GM21619 (cell line): ENCODE results near the gene UVSSA.

Experiments used
- ATAC-seq: cut with Tn5 transposase; IDR thresholded peaks from one replicate; pipeline ENCODE4 v1.9.1; 2021; ENCODE audit not compliant: unreplicated experiment

Gene UVSSA

DNA sequence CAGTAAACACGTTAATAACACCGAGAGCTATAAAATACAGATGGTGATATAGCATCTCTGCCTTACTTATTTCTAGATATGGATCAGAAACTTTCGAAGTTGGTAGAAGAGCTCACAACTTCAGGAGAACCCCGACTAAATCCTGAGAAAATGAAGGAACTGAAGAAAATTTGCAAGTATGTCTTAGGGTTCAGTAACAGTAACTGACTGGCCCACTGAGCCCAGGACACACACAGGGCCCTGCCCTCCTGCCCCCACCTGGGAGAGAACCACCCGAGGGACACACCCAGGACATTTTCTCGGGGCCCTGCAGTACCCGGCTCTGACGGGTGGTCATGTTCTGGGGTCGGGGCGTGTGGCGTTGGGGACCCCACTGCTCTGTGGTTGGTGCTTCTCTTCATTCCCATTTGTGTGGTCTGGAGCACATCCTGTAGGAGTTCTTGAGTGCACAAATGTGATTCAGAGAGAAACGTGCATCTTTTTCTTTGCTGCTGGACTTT, 1.1 kb downstream of the UVSSA start:
- no peak for ATAC-seq

- no peak for ATAC-seq
These were observed 1.7 kb downstream of the UVSSA start for GRCh38 chr4:1348746-1349145.

GRCh38 chr4:1349359-1350168, 2.6 kb downstream of the UVSSA start:
- ATAC-seq, result no peak

GRCh38 chr4:1350169-1350520, 3.1 kb downstream of the UVSSA start:
- no peak for ATAC-seq

DNA sequence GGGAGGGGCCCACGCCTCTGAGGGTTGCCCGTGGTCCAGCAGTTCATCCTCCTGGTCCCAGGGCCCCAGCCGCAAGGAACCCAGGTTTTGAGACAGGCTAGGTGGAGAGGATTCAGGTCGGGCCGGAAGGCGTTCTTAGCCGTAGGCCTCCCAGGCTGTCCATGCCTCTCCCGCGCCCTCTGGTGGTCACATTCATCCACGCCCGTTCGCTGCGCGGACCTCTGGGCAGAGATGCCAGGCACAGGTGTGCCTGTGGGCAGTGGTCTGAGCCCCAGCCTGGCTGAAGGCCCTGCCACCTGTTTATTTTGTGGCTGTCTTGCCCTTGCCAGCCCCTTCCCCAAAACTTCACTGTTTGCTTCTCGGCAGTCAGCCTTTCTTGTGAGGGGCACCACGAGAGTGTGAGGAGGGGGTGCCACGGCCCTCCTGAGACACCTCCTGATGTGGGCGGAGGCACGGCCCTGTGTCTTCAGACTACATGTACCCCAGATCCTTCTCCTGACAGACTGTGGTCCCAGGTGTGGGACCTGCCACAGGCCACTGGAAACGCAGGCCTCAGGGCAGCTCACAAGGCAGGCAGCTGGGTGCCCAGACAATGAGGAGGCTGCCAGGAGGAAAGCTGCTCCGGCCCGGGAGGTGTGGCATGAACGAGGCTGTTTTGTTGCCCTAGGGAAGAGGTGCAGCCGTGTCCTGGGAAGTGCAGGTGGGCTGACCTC, 5.0 kb downstream of the UVSSA start:
- no peak for ATAC-seq

DNA sequence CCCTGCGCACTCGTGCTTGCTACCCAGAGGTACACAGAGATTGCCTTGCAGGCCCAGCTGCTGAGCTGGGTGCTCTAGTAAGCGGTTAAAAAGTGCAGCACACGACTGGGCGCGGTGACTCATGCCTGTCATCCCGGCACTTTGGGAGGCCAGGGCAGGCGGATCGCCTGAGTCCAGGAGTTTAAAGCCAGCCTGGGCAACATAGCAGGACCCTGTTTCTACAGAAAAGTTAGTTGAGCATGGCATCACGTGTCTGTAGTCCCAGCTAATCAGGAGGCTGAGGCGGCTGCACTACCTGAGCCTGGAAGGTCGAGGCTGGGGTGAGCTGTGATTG, 5.5 kb downstream of the UVSSA start:
- no peak for ATAC-seq

DNA sequence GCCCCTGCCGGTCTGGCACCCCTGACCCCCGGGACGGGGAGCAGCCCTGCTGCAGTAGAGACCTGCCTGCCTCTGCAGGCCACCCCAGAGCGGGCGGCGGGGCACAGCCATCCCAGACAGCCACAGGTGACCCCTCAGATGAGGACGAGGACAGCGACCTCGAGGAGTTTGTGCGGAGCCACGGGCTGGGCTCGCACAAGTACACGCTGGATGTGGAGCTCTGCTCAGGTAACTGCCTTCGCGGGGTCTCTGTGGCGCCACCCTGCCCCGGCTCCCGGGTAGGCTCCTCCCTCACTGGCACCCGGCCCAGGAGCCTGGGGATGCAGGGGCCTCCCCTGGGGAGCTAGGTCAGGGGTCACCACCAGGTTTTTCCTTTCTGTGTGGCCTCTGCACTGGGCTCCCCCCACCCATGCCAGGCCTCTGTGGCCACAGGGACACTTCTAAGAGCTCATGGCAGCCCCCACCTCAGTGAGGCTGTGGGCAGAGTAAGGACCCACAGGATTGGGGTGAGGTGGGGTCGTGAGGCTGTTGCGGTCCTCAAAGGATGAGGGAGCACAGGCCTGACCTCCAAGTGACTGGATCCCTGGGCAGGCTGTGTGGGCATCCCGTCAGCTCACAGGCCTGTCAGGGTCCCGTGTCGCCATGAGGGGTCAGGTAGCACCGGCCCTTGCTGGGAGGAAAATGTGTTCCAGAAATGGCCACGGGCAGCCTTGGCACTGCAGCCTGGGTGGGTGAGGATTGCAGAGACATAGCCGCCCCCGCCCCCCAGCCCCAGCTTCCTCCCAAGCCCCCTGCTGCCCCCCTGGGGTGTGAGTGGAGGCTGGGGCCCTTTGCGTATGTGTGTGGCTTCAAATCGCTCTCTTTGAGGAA, 6.4 kb downstream of the UVSSA start:
- no peak for ATAC-seq

- ATAC-seq, result no peak
These were observed 7.4 kb downstream of the UVSSA start for GRCh38 chr4:1354136-1354982.

GRCh38 chr4:1354983-1355275, 7.9 kb downstream of the UVSSA start:
- ATAC-seq, result no peak

DNA sequence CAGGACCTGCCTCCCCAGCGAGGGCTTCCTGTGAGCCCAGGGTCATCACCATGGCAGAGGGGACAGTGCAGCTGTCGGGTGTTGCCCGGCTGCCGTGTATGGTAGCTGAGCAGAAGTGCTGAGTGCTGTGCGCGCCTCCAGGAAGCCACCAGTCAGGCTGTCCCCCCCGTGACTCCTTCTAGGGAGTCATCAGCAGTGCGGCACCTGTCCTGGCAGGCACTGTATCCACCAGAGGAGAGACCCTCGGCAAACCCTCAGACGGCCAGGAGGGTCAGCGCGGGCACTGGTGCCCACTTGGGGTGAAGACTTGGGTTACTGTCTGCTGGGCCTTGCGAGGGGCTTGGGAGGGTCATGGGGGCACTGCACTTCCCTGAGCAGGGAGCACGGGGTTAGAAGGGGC, 8.4 kb downstream of the UVSSA start:
- no peak for ATAC-seq

DNA sequence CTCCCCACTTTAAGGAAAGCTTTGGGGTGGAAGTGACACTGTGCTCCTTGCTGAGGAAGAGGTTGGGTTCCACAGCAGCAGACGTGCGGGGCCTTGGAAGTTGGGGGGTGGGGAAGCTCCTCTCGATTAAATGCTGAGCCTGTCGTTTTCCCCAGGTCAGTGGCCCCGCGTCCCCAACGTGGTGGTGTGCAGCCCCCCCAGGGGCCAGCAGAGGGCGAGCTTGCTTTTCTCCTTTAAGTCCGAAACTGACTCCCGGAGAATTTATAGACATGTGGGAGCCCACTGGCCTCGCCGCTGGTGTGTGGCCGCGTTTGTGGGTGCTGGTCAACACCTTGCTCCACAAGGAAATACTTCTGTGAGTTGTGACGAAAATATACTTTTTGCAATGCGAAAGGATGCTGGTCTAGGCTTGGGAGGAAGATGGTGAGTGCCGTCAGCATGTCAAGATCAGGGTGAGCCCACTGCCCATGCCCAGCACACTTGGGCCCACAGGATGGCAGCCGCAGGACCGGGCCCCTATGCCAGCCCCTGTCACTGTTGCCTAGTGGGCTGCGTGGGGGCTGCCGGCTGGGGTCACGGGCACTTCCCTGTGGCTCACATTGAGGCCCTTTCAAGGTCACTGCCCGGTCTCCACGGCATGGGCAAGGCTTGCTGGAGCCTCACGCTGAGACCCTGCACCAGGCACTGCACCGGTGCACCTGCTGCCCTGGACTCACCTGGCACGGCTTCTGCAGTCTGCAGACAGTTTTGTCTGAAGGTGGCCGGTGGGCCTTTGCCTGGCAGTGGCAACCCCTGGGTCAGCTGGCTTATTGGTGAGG, 9.4 kb downstream of the UVSSA start:
- ATAC-seq, result no peak

GRCh38 chr4:1357356-1358248, 10.6 kb downstream of the UVSSA start:
- ATAC-seq, result no peak

GRCh38 chr4:1358421-1359143, 11.6 kb downstream of the UVSSA start:
- no peak for ATAC-seq

DNA sequence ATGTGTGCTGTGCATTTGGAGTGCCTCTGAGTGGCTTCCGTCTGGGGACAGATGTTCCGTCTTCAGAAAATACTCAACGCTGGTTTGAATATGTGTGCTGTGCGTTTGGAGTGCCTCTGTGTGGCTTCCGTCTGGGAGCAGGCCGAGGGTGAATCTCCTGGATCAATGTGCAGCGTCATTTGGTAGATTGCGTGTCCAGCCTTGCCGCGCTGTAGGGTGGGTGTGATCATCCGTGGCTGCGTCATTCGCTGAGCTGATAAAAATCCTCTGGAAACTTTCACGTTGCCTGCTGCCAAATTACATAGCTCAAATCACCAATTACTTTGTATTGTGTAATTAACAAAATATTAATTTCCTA, 12.1 kb downstream of the UVSSA start:
- ATAC-seq, result no peak

GRCh38 chr4:1359976-1360375, 13.0 kb downstream of the UVSSA start:
- ATAC-seq, result no peak

DNA sequence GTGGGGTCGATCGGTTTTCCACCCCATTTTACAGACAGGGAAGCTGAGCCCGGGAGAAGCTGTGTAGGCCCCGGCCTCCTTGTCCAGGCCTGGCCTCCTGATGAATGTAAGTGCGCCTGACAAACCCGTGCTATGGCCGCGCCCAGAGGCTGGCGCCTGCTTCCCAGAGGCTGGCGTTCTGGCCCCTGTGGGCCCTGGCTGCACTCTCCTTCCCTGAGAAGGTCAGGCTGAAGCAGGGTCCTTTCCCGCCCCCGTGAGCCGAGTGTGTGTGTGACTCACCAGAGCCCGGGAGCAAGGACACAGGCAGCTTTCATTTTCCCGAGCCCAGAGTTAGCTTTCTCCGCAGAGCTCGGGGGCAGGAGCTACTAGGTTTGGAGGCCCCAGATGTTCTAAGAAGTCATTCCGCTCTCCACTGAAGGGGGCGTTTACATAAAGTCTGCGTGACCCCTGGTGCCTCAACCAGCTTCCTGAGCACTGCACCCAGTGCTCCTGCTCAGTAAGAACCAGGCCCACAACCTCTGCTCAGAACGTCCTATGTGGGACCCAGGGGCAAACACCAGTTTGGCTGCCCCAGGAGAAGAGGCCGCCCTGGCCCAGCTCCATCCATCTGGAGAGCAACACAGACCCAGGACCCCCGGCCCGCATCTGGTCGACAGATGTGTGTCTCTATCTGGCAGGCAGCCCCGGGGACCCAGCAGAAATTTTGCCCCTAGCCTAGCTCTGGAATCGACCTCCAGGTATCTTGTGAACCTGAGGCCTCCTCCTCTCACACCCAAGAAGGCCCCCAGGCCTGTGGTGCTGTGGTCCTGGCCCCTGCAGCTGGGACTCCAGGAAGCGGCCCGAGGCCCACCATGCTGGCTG, 13.6 kb downstream of the UVSSA start:
- no peak for ATAC-seq

- ATAC-seq, result no peak
These were observed 14.4 kb downstream of the UVSSA start for GRCh38 chr4:1361431-1361830.

DNA sequence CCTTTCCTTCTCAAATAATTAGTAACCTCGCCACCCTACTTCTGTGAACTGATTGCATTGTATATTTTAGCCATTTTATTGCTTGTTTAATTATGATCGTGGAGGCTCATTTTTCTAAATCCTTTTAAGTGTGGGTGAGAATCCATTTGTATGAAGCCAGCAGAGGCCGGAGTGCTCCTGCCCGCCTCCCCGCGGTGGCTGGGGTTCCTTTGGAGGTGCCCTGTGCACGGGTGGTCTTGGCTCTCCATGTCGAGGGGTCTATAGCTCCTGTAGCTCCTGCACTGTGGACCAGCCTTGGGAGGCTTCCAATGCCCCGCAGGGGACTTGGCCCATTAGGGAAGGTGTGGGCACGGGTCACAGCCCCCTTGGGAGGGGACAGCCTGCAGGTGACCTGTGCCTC, 15.0 kb downstream of the UVSSA start:
- no peak for ATAC-seq
